D721Med (cell line): ENCODE results near the gene KRT85.

Experiments
- DNase-seq: peaks from one replicate; pipeline ENCODE4 v3.0.0; 2011; ENCODE audit warnings: low spot score; ENCODE audit not compliant: insufficient read length
- FAIRE-seq: peaks from 2 replicates; lab custom pipeline; 2011; peaks lifted over from hg19 to GRCh38; lab: Jason Lieb, UNC
- TF ChIP-seq, protein P1 (sequence below): IDR thresholded peaks from 2 replicates; pipeline ENCODE4 v1.5.1; 2012; ENCODE audit warnings: mild to moderate bottlenecking, control low read depth; ENCODE audit not compliant: insufficient read depth; ENCODE audit errors: missing control alignments

KRT85 gene

GRCh38 chr12:52392465-52393007, 25.3 kb upstream of the KRT85 start:
- no peak for DNase-seq
- TF ChIP-seq, protein P1, sequence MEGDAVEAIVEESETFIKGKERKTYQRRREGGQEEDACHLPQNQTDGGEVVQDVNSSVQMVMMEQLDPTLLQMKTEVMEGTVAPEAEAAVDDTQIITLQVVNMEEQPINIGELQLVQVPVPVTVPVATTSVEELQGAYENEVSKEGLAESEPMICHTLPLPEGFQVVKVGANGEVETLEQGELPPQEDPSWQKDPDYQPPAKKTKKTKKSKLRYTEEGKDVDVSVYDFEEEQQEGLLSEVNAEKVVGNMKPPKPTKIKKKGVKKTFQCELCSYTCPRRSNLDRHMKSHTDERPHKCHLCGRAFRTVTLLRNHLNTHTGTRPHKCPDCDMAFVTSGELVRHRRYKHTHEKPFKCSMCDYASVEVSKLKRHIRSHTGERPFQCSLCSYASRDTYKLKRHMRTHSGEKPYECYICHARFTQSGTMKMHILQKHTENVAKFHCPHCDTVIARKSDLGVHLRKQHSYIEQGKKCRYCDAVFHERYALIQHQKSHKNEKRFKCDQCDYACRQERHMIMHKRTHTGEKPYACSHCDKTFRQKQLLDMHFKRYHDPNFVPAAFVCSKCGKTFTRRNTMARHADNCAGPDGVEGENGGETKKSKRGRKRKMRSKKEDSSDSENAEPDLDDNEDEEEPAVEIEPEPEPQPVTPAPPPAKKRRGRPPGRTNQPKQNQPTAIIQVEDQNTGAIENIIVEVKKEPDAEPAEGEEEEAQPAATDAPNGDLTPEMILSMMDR, result no peak
- no peak for FAIRE-seq

- TF ChIP-seq, protein P1, result no peak
- DNase-seq (no peak), FAIRE-seq (no peak)
Measured at GRCh38 chr12:52391618-52392002, 24.3 kb upstream of the KRT85 start.

- no peak for DNase-seq
- no peak for FAIRE-seq
- TF ChIP-seq, protein P1, result peak; percentile 29
Measured at GRCh38 chr12:52390739-52391617, 23.7 kb upstream of the KRT85 start.

GRCh38 chr12:52389313-52390207, 22.3 kb upstream of the KRT85 start:
- TF ChIP-seq, protein P1, result no peak
- DNase-seq, result no peak
- FAIRE-seq, result no peak

- TF ChIP-seq, protein P1, result no peak
- no peak for FAIRE-seq
- DNase-seq, result no peak
Measured at GRCh38 chr12:52387859-52388258, 20.6 kb upstream of the KRT85 start.

- DNase-seq (no peak), FAIRE-seq (no peak)
- TF ChIP-seq, protein P1, result no peak
Measured at GRCh38 chr12:52385226-52385702, 18.0 kb upstream of the KRT85 start, which contains the start of gene KRT84. Gene KRT84, minus strand, starts transcription at chr12:52385652. Its CDS starts 67 bp downstream, at chr12:52385585.
